ENCODE results near the gene PCDHA1.

Gene PCDHA1

GRCh38 chr5:140988608-140989007 lies 202.7 kb downstream of the PCDHA1 start:
- DNase-seq (ENCODE audit: low spot score) = no peak

- DNase-seq (ENCODE audit: low spot score) = no peak
These were observed 203.5 kb downstream of the PCDHA1 start for GRCh38 chr5:140989254-140990020.

GRCh38 chr5:140992828-140993227 lies 206.9 kb downstream of the PCDHA1 start:
- DNase-seq (ENCODE audit: low spot score) = no peak

- no peak for DNase-seq (ENCODE audit: low spot score)
These were observed 210.1 kb downstream of the PCDHA1 start for GRCh38 chr5:140996060-140996459.

- no peak for DNase-seq (ENCODE audit: low spot score)
These were observed 213.0 kb downstream of the PCDHA1 start for GRCh38 chr5:140998921-140999410.

- DNase-seq (ENCODE audit: low spot score) = no peak
These were observed 215.5 kb downstream of the PCDHA1 start for GRCh38 chr5:141001446-141001843.

GRCh38 chr5:141001844-141002604 lies 216.1 kb downstream of the PCDHA1 start:
- peak; percentile 51 for DNase-seq (ENCODE audit: low spot score)

GRCh38 chr5:141002605-141002965 lies 216.6 kb downstream of the PCDHA1 start:
- no peak for DNase-seq (ENCODE audit: low spot score)

GRCh38 chr5:141003031-141003430 lies 217.1 kb downstream of the PCDHA1 start:
- DNase-seq (ENCODE audit: low spot score) = no peak

GRCh38 chr5:141003791-141004611 lies 218.1 kb downstream of the PCDHA1 start:
- DNase-seq (ENCODE audit: low spot score) = peak; percentile 49

GRCh38 chr5:141007791-141008190 lies 221.9 kb downstream of the PCDHA1 start:
- DNase-seq (ENCODE audit: low spot score) = no peak

GRCh38 chr5:141010047-141010793 lies 224.3 kb downstream of the PCDHA1 start:
- no peak for DNase-seq (ENCODE audit: low spot score)

GRCh38 chr5:141017943-141018342 lies 232.0 kb downstream of the PCDHA1 start:
- DNase-seq (ENCODE audit: low spot score) = no peak

- no peak for DNase-seq (ENCODE audit: low spot score)
These were observed 236.4 kb downstream of the PCDHA1 start for GRCh38 chr5:141022384-141022783.

GRCh38 chr5:141031006-141031405 lies 245.1 kb downstream of the PCDHA1 start:
- no peak for DNase-seq (ENCODE audit: low spot score)

- no peak for DNase-seq (ENCODE audit: low spot score)
These were observed 246.7 kb downstream of the PCDHA1 start for GRCh38 chr5:141032626-141033025.

- no peak for DNase-seq (ENCODE audit: low spot score)
These were observed 253.1 kb downstream of the PCDHA1 start for GRCh38 chr5:141039061-141039460.

- DNase-seq (ENCODE audit: low spot score) = peak; percentile 62
These were observed 253.6 kb downstream of the PCDHA1 start for GRCh38 chr5:141039517-141039916.

GRCh38 chr5:141040093-141040770 lies 254.3 kb downstream of the PCDHA1 start:
- peak; percentile 93 for DNase-seq (ENCODE audit: low spot score)

- DNase-seq (ENCODE audit: low spot score) = peak; percentile 99
These were observed 255.0 kb downstream of the PCDHA1 start for GRCh38 chr5:141040771-141041426.

All from SK-N-DZ (cell line).